HG03469 (cell line): ENCODE results near the gene ATXN2.
"Not testable (repeated sequence)": the region's sequence is repeated elsewhere in the genome, so short reads cannot be mapped to it uniquely, and the experiment has no call there.

Source experiments
- ATAC-seq: cut with Tn5 transposase; IDR thresholded peaks from one replicate; pipeline ENCODE4 v1.9.1; 2021; ENCODE audit warnings: mild to moderate bottlenecking, moderate library complexity, moderate number of reproducible peaks; ENCODE audit not compliant: unreplicated experiment

Gene ATXN2

DNA sequence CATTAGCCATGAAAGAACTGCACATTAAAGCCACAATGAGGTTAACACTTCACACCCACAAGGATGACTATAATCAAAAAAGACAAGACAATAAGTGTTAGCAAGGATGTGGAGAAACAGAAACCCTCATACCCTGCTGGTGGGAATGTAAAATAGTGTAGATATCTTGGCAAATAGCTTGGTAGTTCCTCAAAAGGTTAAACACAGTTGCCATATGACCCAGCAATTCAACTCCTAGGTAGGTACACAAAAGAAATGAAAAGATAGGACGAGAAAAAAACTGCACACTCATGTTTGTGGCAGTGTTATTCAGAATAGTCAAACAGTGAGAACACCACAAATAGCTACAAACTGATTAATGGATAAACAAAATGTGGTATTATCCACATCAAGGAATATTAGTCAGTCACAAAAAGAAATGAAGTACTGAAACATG, 93.5 kb downstream of the ATXN2 start:
- ATAC-seq: no peak

DNA sequence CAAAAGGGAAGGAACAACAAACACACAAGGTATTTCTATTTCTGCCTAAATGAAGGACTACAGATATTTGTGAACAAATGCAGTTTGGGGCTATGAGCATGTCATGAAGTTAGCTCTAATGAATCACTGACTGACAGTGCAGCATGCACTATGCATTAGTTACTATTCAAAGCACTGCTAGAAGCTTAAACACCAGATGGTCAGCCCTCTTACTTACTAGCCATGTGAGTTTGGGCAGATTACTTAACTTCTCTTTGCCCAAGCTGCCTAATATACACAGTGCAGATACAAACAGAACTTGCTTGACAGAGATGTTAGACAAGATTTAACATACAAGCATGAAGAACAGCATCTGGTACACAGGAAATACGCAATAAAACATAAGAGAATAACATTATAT, 96.0 kb downstream of the ATXN2 start:
- ATAC-seq: no peak

DNA sequence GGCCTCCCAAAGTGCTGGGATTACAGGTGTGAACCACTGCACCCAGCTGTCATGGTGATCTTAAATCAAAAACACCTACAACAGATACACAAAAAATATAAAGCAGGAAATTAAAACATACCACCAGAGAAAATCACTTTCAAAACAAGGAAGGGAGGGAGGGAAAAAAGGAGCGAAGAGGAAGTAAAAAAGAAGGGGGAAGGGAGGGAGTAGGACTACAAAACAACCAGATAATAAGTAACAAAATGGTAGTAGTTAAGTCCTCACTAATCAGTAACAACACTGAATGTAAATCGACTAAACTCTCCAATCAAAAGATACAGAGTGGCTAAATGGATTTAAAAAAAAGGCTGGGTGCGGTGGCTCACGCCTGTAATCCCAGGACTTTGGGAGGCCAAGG, 104.4 kb downstream of the ATXN2 start:
- ATAC-seq: no peak

DNA sequence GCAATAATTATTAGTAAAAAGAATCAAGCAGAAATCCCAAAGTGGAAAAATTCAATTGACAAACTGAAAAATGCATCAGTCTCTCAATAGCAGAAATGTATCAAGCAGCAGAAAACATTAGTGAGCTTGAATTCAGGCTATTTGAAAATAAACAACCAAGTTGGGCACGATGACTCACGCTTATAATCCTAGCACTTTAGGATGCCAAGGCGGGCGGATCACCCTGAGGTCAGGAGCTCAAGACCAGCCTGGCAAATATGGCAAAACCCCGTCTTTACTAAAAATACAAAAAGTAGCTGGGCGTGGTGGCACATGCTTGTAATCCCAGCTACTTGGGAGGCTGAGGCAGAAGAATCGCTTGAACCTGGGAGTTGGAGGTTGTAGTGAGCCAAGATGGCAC, 106.1 kb downstream of the ATXN2 start:
- ATAC-seq: not testable (repeated sequence)

DNA sequence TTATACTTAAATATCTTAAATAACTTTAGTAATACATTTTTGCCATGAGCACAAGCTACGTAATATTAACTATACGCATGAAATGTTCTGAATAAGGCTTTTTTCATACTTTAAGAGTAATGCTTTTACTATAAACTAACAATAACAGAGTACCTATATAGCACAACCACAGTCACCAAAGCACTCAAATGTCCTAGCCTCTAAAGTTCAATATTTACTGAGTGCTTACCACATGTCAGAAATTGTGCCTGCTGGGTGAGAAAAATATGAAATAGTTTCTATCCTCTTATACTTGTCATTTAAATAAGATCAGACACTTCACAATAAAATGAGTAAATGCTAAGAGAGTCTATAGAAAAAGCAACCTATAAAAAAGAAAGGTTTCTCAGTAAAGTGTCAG, 110.3 kb downstream of the ATXN2 start:
- no peak for ATAC-seq

DNA sequence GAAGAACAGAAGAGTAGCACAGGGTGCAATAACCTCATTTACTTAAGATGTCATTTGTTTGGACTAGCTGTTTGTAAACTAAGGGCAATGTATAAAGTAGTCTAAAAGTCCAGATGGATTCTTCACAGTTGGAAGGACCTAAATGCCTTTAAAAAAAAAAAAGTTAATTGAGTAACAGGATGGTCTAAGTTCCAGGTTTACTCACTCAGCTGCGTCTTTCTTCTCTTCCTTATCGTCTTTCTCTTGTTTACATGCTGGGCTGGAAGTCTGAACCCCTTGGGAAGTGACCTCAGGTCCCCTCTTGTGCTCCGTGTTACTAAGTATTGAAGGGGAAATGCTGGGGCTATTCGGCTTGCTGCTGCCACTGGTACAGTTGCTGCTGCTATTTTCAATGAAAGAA, 110.8 kb downstream of the ATXN2 start:
- ATAC-seq: no peak

DNA sequence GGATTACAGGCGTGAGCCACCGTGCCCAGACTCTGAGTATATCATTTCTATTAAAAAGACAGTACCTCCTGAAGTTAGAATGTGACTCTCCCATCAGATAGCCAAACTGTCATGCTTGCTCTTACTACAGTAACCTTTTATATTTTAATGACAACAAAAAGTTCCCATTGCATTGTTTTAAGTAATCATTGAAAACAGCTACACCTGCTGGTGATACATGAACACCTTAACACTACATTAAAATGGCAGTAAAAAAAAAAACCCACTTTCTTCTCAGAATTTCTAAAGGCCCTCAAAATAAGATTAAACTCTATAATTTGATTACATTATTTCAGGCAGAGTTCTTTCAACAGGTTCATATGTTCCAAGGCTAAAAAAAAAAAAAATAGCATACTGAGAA, 116.7 kb downstream of the ATXN2 start:
- no peak for ATAC-seq

DNA sequence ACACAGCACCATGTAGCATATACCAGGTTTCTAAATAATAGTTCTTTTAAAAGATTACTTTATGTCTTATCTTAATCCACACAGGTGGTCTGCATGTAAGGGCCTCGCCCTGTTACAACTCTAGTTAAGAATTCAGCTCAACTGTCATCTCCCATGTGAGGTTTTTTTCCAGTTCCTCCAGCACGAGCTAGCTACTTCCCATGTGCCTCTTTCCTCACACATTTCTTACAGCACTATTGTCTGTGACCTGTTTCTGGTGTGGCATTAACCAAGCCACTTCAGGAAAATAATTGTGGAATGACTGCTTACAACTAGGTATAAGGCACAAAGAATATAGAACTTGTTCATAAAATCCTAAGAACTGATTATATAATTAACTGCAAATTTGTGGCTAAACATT, 127.9 kb downstream of the ATXN2 start:
- no peak for ATAC-seq

DNA sequence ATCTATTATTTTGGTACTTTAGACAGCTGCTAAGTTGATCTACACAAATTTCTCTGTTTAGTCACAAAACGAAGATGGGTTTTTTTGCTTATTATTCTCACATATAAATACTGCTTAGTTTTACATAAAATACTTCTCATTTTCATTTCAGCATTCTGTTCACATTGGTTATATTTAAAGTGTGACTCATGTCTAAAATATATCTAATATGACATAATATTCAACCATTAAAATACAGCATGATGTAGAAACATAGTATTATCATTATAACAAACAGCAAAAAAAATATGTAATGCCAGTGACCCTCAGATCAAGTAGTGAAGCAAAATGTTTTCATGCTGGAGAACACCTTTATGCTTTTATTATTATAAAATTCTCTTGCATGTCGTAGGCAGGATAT, 129.7 kb downstream of the ATXN2 start:
- ATAC-seq: no peak

DNA sequence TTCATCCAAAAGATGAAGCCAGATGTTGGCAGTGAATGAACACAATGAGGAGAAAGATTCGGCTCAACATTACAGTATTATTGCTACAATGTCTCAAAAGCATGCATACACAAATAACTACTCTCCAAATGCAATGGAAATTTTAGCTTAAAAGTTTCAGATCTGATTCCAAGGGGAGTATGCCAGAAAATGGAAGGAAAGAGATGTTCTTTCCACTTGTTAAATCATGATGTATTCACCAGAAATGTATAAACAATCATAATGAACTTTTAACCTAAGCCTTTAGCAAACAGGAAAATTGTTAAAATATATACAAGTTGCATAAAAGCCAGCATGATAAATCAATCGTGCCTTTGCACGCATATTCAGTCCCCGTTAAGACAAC, 131.3 kb downstream of the ATXN2 start:
- ATAC-seq: no peak

DNA sequence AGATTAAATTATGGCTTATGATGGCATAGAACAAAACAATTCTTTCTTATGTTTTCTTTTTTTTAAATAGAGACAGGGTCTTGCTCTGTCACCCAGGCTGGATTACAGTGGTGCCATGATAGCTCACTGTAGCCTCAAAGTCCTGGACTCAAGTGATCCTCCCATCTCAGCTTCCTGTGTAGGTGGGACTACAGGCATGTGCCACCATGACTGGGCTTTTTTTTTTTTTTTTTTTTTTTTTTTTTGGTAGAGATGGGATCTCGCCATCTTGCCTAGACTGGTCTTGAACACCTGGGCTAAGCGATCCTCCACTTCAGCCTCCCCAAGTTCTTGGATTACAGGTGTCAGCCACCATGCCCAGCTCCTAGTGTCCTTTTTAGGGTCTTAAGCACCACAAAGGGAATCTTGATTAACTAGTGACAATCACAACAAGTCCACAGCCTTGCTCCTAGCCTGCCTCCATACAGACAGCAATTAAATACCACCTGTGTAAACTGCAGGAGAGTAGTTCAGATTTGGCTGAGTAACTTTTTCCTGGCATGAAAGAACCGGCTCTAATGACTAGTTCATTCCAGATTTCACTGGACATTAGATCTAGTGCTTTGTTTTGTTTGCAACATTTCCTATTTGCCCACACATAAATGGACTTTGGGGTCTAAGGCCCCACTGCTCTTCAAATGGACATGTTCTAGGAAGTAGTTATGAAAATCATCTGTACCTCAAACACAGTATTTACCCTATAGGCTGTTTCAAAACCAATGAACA, 131.8 kb downstream of the ATXN2 start:
- ATAC-seq: no peak

DNA sequence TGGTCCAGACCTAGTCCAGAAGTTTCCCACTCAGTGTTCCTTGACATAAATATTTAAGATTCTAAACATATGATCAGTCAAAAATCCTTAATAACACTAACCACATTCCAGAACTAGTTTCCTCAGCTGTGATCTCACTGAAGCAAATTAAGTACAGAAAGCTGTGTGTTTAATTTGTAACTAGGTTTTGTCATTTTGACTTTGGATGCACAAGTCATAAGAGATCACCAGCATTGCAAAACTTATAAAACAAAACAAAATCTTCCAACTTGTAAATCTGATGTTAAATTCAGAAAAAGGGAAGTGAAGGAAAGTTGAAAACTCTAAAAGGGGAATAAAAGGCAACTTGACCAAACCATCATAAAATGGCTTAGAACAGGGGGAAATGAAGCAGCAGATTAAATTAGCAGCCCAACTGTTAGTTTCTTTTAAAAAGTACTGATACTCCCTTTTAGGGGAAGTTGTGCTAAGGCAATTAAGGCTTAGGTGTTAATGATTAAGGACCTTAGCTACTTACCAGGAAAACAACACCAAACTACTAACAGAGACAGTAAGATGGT, 136.8 kb downstream of the ATXN2 start:
- ATAC-seq: no peak

DNA sequence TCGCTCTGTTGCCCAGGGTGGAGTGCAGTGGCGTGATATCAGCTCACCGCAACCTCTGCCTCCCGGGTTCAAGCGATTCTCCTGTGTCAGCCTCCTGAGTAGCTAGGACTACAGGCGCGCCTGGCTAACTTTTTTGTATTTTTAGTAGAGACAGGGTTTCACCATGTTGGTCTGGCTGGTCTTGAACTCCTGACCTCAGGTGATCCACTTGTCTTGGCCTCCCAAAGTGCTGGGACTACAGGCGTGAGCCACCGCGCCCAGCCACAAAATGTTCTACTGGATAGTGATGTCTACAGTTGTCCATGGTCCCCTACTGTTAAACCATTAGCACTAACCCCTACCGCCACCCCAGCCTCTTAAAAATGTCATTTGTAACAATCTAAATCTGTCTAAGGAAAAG, 139.0 kb downstream of the ATXN2 start:
- not testable (repeated sequence) for ATAC-seq

DNA sequence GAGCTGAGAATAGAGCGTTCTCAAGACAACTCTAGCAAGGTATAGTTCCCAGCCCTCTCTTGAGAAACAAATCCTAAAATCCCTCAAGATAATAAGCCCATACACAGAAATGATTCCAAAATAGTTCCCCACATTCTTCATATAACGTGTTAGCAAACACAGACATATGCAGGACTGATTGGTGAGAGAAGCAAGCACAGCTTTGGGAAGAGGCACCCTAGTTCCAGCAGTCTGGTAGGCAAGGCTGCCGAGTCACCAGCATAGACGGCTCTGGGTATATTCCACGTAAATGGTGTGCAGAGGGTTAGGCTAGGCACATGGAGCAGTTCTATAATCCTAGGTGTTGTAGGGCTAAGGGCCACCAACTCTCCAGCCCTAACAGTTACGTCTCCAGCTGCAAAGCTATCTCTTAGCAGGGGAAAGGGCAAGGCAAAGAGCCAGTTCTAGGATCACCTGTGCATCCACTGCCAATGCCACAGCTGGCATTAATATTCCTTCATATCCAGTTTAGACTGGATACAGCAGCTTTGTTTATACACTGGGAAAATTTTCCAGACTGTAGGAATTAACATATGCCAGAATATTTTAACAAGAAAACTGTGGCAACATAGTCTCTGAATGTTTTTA, 140.5 kb downstream of the ATXN2 start:
- no peak for ATAC-seq

DNA sequence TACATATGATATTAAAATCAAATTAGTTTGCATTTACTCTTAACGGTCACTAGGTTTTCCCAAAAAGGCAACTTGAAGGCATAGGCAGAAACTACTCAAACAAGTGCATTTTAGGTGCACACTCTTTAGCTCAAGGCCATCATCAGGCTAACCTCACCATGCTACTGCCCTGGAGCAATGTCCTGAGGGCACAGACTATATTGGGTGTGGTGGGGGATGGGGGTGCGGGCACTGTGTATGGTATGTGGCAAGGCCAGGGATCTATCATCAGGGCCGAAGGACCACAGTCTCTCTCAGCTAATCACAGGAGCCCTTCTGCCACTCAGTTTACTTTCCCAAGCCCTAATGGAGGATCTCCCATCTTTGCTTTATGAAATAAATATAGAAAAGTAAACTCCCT, 141.5 kb downstream of the ATXN2 start:
- no peak for ATAC-seq

DNA sequence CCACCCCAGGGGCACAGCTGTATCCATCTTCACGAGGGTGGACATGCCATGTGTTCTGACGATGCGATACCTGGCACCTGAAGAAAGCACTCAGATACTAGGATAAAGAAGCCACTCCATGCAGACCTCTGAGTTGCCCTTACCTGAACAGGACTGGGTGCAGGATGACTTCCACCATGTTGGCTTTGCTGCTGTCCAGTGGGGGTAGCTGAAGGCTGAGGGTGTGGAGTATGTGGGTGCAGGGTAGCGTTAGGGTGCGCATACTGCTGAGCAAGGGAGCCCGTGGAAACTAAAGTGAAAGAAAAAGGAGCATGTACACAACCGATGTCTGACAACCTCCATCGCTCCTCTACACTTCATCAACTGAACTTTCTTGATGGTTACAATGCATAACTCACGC, 142.0 kb downstream of the ATXN2 start:
- ATAC-seq: no peak

DNA sequence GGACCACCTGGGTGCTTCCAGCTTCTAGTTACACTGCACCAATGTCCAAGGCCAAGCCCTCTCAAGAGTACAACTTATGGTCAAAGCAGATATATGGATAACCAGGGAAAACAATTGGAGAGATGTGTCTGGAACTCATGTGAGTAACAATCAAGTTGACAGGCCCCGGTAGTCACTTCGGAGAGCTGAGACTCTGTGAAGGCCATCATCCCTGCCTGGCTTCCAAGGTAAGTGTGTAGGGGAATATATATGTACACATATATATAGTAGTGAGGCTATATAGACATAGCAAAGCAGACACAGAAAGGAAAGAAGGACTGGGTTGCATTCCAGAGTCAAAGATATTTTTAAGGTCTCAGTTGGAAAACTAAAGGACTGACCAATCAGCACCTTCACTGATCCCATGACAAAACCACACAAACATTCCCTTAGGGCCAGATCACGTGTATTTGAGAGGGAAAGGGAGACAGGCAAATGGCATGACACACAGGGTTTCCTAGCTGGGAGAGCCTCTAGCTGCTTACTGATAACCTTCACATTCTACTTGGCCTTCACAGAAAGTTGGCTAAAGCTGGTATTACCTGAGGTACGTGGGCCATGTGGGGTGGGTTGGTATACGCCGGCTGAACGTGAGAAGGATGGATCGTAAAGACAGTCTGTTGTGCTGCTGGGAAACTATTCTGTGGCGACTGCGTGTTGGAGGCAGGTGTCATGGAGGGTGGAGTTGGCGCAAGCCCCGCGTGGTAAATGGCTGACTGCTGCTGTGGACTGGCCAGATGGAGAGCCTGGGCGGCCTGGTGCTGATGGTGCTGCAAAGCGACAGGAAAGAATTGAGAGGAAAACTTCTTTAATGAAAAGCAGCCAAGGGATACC, 143.4 kb downstream of the ATXN2 start:
- no peak for ATAC-seq

DNA sequence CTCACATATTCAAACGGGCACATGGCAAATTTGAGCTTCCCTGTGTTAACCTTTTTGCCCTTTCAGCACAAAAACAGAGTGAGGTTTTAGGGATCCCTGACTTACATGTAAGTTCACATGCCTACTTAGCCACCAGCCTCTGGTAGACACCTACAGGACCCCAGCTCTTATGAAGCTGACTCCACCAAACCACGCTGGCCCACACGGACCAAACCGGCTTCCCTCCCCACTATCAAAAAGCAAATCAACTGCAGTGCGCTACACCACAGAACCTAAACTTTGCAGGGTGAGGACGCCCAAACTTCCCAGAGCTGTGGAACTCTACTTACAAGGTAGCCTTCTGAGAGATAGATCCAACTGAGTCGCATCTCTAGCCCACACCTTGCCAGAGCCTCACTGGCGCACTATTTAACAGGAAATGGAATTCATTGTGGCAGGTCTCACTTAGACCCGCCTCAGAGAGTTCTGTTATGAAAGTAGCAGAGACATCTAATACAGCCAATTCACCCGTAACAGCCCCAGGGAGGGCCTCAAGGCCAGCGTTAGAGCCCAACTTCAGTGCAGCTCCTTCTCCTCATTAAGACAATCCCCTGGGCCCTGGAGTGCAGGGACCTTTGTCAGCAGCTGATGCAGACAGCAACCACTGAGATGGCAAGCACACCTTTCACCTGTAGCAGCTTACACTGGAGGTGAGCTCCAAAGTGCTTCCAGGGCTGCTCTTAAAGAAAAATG, 144.2 kb downstream of the ATXN2 start:
- no peak for ATAC-seq

DNA sequence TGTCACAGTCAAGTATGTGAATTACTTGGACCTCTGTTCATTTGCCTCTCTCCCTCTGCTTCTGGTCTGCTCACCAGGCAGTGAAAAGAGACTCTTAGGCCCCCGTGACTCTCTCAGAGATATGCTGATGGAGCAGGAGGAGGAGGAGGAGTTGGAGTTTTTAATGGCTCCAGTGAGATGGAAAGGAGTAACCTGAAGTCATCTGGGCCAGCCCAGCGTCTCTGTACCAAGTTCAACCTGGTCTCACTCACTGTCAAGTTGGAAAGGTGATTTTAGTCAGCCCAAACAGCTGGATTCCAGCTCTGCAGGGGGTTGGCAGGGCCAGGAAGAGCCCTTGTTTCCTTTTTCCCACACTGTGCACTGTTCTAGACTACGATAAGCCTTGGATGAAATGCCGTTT, 144.8 kb downstream of the ATXN2 start:
- no peak for ATAC-seq

DNA sequence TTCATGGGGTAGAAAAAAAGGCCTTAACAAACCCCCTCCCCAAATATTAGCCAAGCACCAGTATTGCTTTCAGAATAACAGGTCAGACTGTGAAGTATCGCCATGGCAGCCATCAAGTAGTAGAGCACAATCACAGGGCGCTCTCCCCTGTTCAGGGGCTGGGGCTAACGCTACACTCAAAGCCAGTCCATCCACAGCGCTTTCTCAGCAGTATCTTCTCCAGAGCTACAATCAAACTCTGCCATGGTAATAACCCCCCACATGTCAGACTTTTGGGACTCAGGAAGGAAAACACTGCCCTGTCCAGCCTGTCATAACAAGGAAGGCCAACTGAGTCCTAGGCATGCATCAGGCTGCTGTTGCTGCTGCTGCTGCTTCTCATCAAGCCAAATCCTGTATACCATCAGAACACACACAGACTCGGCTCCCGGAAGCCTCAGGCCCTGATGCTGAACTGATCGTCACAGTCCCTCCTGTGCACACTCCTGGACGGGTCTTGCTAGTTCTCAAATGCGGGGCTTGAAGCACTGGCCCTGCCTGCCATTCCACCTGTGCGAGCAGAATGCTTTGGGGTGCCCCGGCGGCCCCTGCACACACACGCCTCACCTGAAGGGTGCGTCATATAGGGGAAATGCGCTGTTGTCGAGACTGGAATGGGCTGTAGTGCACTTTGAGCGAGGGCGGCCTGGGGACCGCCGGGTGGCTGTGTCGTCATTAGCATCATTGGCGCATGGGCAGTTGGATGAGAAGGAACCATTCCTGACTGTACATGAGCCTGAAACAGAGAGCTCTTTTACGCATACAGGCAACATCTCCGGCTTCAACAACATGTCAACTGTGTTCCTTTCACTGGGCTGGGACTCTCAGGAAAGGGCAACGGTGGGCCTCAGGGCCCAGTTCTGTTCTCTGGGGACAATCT, 145.8 kb downstream of the ATXN2 start:
- no peak for ATAC-seq
